Inferior parietal cortex (tissue), 1 donor: ENCODE measurements around the gene MSH3.
"Not testable (repeated sequence)": the region's sequence is repeated elsewhere in the genome, so short reads cannot be mapped to it uniquely, and the experiment has no call there.

Source experiments
- DNase-seq: peaks from one replicate; pipeline ENCODE4 v3.0.0-alpha.2; 2016; ENCODE audit errors: extremely low spot score

Gene MSH3

DNA sequence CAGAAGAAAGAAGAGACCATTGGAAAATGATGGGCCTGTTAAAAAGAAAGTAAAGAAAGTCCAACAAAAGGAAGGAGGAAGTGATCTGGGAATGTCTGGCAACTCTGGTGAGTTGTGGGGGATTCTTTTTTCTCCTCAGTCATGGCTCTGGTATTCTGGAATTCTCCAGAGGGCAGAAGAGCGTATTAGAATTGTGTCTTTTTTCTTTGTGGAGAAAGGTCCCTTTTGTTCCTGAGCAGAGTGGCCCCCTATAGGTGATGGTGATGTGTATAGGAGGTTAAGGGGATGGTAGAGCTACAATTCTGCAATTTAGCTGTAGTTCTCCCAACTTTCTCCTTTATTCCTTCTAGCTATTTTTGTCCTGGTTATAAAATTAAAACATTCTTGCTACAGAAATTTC lies 2.0 kb downstream of the MSH3 start:
- no peak for DNase-seq

DNA sequence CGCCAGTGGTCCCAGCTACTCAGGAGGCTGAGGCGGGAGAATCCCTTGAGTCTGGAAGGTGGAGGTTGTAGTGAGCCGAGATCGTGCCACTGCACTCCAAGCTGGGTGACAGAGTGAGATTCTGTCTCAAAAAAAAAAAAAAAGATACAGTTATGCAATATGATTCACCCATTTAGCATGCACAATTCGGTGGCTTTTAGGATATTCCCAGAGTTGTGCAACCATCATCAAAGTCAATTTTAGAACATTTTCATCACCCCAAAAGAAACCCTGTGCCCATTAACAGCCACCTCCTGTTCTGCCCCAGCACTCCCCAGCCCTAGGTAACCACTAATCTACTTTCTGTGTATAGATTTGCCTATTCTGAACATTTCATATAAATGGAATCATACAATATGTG lies 4.7 kb downstream of the MSH3 start:
- DNase-seq: no peak

DNA sequence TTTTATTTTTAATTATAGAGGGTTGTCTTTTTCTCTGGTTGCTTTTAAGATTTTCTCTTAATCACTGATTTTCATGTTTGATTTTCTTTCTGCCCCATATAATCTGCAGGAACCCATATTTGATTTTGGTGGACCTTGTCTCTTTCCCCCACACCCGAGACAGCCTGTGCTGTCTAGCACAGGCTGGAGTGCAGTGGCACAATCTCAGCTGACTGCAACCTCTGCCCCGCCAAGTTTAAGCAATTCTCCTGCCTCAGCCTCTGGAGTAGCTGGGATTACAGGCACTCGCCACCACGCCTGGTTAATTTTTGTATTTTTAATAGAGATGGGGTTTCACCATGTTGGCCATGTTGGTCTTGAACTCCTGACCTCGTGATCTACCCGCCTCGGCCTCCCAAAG lies 6.2 kb downstream of the MSH3 start:
- not testable (repeated sequence) for DNase-seq

DNA sequence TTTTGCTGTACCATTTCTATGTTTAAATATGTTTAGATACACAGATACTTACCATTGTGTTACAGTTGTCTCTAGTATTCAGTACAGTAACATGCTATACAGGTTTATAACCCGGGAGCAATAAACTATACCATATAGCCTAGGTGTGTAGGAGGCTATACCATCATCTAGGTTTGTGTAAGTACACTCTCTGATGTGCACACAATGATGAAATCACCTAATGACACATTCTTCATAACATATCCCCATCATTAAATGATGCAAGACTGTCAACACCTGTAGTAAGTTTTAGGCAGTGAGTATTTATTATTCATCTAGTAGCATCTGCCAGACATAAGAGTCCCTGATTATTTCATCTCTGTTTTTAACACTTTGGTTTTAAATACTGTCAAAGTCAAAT lies 7.7 kb downstream of the MSH3 start:
- DNase-seq: no peak

DNA sequence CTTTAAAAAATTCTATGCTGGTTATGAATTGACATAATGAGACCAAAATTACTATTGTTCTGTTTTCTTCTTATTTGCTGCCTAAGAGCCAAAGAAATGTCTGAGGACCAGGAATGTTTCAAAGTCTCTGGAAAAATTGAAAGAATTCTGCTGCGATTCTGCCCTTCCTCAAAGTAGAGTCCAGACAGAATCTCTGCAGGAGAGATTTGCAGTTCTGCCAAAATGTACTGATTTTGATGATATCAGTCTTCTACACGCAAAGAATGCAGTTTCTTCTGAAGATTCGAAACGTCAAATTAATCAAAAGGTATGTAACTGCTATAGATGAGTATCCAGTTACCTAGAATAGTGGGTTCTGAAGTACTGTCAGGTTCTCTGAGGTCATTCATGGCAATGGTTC lies 10.6 kb downstream of the MSH3 start:
- DNase-seq: no peak

DNA sequence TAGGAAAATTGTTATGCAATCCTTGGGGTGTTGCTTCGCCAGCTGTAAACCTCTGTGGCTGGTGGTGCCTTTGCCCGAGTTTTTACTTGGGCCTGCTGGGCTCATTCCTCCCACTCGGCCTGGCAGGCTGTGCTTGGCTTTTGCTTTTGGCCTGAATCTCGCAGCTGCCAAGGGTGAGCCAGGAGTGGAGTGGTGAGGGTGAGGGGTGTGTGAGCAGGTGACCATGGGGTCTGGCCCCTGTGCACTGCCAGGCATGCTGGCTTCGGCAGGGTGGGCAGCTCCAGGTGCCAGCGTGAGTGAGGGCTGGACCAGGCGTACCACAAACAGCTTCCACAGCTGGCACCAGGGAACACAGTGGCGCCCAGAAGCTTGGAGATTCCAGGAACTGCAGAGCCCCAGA lies 12.9 kb downstream of the MSH3 start:
- DNase-seq: no peak

DNA sequence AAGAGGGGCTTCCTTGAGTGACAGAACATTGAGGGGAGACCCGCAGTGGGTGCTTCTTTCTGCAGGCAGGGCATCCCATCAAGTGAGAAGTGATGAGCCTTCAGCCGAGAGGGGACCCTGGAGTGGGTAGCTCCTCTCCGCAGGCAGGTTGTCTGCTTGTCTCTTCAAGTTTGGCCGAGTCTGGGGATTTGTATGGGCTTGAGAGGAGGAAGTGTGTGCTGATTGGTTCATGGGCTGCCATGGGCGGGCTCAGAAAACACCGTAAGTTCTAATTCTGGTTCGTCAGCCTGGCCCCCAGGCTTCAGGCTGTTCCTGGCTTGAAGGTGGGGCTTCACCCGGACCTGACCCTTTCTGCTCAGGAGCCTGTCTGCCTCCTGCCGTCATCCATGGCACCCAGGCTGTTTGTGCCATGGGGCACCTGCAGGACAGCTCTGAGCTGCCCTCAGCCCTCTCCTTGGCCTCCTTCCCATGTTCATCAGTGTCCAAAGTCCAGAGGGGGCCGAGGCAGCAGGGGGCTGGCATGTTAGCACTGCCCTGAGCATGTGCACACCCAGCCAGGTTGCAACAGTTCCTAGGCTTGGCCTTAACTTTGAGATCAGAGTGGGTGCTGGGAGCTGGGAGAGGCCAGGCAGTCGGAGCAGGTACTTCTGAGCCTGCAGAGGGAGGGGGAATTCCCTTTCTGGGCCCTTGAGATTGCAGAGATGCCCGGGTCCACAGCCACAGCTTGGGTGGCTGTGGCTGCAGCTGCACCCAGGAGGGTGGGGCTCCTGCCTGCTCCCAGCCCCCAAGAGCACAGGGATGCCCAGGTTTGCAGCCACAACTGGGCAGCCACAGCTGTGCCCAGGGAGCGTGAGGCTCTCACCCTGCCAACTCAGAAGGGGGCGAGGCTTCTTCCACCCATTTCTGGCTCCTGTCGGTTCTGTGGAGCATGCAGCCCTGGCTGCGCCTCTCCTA lies 13.8 kb downstream of the MSH3 start:
- DNase-seq: no peak

DNA sequence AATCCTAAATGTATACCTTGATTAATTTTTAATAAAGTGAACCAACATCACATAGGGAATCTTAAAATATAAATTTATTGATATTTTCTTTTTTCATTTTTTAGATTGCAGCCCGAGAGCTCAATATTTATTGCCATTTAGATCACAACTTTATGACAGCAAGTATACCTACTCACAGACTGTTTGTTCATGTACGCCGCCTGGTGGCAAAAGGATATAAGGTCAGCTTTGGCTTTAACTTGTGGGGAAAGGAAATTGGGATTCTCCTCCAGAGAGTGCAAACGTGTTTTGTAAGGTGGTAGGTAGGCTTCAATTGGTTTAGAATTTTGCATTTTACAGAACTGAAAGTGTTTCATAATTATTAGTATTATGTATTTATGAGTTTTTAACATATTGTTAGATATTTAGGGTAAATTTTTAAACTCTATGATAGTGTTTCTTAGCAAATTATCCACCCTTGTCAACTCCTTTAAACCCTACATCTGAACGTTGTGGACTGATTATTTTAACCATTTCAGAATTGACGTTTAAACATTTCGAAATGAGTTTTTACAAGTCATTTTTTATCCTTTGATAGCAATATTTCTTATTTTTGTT lies 17.8 kb downstream of the MSH3 start:
- peak; percentile 82 for DNase-seq

DNA sequence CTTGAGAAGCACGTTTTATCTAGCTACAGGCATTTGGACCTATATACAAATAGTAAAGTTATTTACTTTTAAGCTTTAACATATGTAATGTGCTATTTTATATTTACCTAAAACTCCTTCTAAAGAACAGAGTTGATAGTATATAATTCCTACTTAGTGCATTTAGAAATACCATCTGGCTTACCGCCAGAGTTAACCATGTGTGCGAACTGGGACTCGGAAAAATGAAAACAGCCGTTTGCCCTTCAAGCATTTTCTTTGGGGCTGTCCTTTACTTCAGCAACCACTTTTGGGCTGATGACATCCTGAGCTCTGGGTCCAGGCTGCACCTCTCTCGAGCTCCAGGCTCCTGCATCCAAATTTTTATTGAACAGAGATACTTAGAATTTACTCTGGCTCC lies 22.3 kb downstream of the MSH3 start:
- no peak for DNase-seq

DNA sequence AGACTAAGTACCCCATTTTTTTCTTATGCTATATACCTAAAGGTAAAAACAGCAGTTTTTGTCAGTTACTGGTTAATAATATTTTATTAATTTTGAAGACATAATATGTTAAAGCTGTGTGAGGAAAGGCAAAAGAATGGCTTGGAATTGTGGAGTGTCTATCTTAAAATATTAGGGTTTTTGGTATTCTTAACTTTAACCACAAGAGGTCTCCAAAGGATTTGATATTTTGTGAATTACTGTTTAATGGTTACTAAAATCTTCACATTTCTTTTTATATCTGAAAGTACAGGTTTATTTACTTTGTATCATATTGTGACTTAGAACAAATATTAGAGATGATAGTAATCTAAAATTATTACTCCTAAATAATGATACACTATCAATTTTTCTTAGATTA lies 32.3 kb downstream of the MSH3 start:
- DNase-seq: peak; percentile 62

DNA sequence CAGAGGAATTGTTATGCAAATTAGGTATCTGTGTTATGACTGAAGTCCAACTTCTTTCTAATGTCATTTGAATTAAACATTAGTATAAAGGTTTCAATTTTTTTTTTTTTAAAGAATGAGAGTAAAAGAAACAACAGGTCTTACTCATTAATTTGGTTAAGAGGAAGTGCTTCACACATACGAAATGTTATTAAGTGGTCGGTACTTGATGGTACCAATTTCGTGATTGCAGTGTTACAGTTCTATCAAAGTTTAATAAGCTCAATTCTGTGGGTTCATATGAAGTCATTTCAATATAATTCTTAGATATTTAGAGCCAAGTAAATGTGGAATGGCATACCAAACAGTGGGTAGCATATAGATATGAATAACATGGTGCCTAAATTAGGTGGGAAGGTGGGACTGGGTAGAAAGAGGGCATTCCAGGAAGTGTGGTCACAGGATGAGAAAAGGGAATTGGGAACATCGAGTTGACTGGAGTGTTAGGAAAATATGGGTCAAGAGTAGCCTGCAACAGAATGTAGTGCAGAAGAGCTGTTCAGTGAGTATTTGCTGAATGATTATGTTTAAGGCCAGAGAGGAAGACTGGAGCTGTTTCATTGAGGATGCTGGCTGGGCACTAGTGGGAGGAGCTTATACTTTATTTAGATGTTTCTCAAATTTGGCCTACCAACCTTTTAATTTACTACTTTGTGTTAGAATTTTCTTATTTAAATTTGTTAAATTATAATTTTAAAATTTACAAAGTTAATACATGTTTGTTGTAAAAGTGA lies 34.4 kb downstream of the MSH3 start:
- DNase-seq: no peak

DNA sequence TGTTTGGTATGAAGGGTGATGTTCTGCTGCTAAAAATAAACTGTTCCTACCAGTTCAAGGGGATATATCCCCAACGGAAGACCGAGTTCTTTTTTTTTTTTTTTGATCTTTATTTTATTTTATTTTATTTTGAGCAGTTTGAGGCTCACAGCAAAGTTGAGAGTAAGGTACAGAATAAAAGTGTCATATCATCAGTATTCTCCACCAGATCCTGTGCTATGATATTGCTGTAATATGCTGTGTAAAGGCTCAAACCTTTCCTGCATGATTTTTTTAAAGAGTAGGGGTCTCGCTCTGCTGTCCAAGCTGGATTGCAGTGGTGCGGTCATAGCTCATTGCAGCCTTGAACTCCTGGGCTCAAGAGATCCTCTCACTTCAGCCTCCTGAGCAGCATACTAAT lies 35.2 kb downstream of the MSH3 start:
- DNase-seq: no peak

DNA sequence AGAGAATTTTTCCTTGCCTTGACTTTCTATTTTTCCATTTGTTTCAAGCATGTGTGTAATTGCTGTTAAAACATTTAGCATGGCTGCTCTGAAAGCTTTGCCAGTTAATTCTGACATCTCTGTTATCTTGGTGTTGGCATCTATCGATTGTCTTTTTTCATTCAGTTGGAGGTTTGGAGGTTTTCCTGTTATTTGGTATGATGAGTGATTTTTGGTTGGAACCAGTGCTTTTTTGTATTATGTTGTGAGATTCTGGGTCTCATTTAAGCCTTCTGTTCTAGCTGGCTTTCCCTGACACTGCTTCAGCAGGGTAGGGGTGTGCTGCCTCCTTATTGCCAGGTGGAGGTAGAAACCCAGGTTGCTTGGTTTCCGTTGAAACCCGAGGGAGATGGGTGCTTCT lies 41.2 kb downstream of the MSH3 start:
- DNase-seq: no peak

DNA sequence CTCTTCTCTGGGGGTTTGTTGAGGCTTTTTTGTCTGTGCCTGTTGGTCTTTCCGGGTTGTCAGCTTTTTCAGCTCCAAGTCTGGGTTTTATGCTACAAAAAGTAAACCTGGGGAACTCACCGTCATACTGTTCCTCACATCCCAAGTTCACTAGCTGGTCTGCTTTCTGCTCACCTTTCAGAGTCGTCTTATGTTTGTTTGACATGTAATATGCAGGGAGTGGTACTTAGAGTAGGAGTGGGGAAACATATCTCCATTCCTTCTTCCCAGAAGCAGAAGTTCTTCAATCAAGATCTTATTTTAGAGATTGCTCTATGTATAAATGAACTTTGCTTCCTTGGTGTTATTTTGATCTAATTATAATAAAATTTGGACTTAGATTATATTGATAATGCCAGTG lies 42.0 kb downstream of the MSH3 start:
- no peak for DNase-seq

DNA sequence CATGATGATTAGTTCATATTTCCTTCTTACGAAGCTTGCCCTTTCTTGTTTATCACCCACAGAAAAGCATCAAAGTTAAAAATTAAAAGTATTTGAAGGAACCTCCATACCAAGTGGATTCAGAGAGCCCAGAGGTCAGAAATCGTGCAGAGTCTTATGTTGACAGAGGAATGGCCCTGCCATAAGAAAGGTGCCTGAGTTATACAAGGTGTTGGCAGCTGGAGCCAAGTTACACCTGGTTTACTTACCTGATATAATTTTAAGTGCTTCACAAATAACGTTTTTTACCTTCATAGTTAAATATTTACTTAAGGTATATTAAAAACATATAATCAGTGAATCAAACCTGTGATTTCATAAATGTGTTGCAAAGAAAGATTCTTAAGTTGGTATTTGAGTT lies 42.6 kb downstream of the MSH3 start:
- no peak for DNase-seq

DNA sequence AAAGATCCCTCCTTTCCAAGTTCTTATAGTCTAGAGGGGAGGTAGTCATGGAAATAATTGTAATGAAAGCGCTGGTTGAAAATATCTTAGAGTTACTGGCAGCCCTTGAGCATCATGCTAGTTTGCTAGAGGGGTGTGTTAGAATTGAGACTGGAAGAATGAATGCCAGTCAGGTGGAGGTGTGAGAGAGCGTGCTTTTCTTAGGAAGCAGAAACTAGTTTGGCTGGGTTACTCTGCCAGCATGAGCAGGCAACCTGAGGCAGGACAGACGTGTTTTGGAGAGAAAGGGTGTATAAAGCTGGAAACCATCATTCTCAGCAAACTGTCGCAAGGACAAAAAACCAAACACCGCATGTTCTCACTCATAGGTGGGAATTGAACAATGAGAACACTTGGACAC lies 43.9 kb downstream of the MSH3 start:
- DNase-seq: no peak

DNA sequence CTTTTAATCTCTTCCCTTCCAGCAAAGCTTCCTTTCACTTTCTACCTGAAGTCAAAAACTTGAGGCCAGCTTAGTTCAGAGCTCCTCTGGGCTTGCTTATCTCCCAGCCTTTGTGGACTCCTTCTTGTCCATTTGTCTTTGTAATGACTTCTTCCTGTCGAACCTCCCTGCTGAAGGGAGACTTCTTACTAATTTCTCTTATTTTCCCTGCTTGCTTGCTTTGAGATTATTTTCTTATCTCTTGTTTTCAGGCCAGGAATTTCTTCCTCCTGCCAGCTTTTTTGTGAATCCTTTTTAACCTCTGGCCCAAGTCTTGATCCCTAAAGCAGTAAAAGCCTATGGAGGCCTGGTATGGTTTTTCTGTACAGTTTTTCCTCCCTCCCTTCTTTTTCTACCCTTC lies 47.1 kb downstream of the MSH3 start:
- DNase-seq: no peak

DNA sequence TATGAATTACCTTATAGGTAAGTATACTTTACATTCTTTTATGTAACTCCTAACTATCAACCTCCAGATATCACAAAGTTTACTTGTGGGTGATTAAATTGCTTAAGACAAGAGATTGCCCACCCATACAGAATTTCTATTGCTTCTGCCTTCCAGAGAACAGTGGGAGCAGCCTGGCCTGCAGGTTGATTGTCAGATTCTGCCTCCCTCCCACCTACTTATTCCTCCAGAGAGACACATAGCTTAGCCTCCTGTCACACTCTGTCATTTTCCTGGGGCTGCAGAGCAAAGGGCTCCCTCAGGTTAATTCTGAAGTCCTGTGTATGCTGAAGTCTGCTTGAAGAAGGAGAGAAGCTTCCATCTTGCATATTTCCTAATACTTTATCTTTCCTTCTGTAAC lies 48.8 kb downstream of the MSH3 start:
- no peak for DNase-seq

DNA sequence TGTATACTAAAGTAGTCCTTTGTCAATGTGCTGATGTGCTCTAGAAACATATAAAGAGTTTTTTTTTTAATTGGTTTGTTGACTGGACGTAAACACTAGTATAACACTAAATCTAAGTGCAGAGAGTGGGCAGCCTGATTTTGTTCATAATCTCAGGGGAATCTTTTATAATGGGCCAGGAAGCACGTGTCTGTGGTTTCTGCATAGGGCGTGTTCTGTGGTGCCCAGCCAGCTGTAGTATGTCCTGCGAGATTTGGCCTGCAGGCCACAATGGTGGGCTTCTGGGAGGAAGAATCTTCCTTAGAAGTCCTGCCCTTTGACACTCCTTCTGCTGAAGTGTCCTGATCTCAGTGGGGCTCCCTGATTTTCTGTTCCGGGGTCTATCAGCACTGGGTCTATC lies 49.3 kb downstream of the MSH3 start:
- no peak for DNase-seq

DNA sequence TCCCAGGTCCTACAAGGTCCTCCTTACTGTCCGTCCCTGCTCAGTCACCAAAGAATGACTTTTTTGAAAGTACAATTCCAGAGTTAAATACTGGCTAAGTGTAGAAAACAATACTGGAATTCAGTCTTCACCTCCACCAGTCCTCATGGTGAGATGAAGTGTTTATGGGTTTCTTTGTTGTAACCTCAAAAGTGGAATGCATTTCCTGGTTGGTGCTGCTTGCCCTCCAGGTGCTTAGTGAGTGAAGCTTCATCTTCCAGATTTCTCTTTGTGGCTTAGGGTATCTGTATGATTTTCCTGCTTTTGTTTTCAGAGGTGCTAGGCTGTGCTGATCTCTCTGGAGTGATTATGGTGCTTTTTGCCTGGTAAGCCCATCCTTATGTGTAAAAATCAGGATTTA lies 49.8 kb downstream of the MSH3 start:
- no peak for DNase-seq

DNA sequence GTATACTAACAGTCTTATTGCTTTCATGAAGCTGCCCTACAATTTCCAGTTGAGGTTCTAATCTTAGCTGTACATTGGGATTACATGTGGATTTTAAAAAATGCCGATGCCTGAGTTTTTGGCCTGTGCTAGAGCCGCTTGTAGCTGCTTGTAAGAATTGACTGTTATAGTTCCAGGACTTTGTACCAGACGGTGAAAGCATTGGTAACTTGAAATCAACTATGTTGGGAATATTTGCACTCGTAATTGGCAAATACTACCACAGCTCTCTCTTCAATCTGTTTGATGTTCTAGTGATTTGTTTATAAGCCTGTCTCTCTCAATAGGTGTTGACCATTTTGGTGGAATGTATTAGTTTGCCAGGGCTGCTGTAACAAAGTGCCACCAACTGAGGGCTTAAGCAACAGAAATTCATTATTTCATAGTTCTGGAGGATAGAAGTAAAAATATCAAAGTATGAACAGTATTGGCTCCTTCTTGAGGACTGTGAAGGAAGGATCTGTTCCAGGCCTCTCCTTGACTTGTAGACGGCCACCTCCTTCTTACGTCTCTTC lies 50.8 kb downstream of the MSH3 start:
- no peak for DNase-seq

DNA sequence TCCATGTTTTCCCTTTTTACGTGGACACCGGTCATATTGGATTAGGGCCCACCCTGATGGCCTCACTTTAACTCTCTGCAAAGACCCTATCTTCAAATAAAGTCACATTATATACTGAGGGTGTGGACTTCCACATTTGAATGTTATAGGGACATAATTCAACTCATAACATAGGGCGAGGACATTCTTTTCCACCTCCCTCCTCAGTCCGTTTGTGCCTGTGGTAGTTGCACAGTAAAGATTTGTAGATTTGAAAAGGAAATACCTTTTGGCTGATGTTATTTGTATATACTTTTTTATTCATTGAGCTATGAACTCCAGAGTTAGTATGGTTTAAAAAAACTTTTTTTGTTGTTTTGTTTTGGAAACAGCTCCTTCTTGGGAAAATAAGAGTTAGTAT lies 51.3 kb downstream of the MSH3 start:
- no peak for DNase-seq
